Panc1 (cell line): Measurements from ENCODE around the gene CXCL16. TPM values are rescaled to one million over a fixed set of nuclear protein-coding genes. Genes with fewer than 3 reads are reported as not detected.

Experiments
- ATAC-seq: fragments of 200-7000 bp; cut with Tn5 transposase; 2 replicates; pipeline ENCODE4 v1.9.1; 2020; ENCODE audit warnings: mild to moderate bottlenecking, moderate library complexity
- BruUV-seq: library from RNA; stranded (reverse); fragments of 400-500 nt; replicated peaks from 2 replicates; lab custom pipeline; 2021; lab: Mats Ljungman, UMichigan
- CTCF ChIA-PET: fragments of 300-600 bp; sonication (Branson Sonifier 250); formaldehyde crosslinking; loops from one replicate; lab custom pipeline; 2022; ENCODE audit warnings: antibody characterized with exemption; lab: Charles Lee
- POLR2A ChIA-PET: fragments of 300-600 bp; sonication (Branson Sonifier 250); formaldehyde crosslinking; loops from one replicate; lab custom pipeline; 2022; ENCODE audit warnings: antibody characterized with exemption; lab: Charles Lee
- DNase-seq: peaks from one replicate; pipeline ENCODE4 v3.0.0-alpha.2; 2010; ENCODE audit warnings: low read depth, low spot score
- H3K27ac ChIP-seq: 2 replicates; pipeline ENCODE4 v1.5.1; 2011; ENCODE audit warnings: mild to moderate bottlenecking, low read length, inconsistent platforms
- H3K27me3 ChIP-seq: fragments of 200-500 bp; sonication (Bioruptor generic); 2 replicates; pipeline ENCODE4 v1.6.0; 2014; ENCODE audit warnings: low read length, inconsistent platforms; ENCODE audit not compliant: control insufficient read depth, insufficient read depth
- H3K36me3 ChIP-seq: fragments of 200-500 bp; sonication (Bioruptor generic); 2 replicates; pipeline ENCODE4 v1.5.1; 2014; ENCODE audit warnings: inconsistent platforms, mild to moderate bottlenecking, low read length, moderate library complexity; ENCODE audit not compliant: control insufficient read depth, insufficient read depth
- H3K4me1 ChIP-seq: 2 replicates; pipeline ENCODE4 v1.5.1; 2011; ENCODE audit warnings: inconsistent platforms, mild to moderate bottlenecking, low read length, moderate library complexity; ENCODE audit not compliant: control insufficient read depth, insufficient read depth
- H3K4me3 ChIP-seq, 2 experiments: 2 replicates each; pipeline ENCODE4 v1.5.1; 2011 to 2012; ENCODE audit warnings: low read depth in 2 of 2, low read length in 2 of 2, mild to moderate bottlenecking in 2 of 2, inconsistent platforms in 1 of 2, moderate library complexity in 1 of 2
- H3K9me3 ChIP-seq: fragments of 200-500 bp; sonication (Bioruptor generic); 2 replicates; pipeline ENCODE4 v1.5.1; 2014; ENCODE audit warnings: low read depth, mild to moderate bottlenecking, inconsistent platforms, low read length, moderate library complexity; ENCODE audit not compliant: control insufficient read depth, insufficient read depth
- POLR2AphosphoS5 ChIP-seq: IDR thresholded peaks from 2 replicates; pipeline ENCODE4 v1.6.1; 2012; ENCODE audit warnings: mild to moderate bottlenecking, low read depth, low read length, moderate library complexity
- SIN3A ChIP-seq: IDR thresholded peaks from 2 replicates; pipeline ENCODE4 v1.6.1; 2012; ENCODE audit warnings: low read depth, mild to moderate bottlenecking, low read length, moderate library complexity, borderline replicate concordance; ENCODE audit not compliant: insufficient read depth
- TCF7L2 ChIP-seq: IDR thresholded peaks from 2 replicates; pipeline ENCODE4 v1.6.1; 2011; ENCODE audit warnings: mild to moderate bottlenecking, low read depth, low read length, inconsistent platforms
- in situ Hi-C: cut with HindIII; loops from 2 replicates; pipeline ENCODE4 v1.10.0; 2016; ENCODE audit warnings: low sequenced_read_pairs, low pct_unique_long_range_greater_than_20kb
- intact Hi-C: fragments of 100-400 bp; cut with micrococcal nuclease; formaldehyde crosslinking; loops from one replicate; pipeline ENCODE4 v1.10.0; 2022; ENCODE audit not compliant: unreplicated experiment
- total RNA-seq: library from RNA; stranded (reverse); gene quantifications from one replicate; pipeline ENCODE4 v1.2.1, GENCODE V29; 2021; ENCODE audit not compliant: unreplicated experiment
- TF ChIP-seq, protein P1 (sequence below): fragments of 450-650 bp; IDR thresholded peaks from 2 replicates; pipeline ENCODE4 v1.5.1; 2017; ENCODE audit warnings: mild to moderate bottlenecking
- TF ChIP-seq, protein P2 (sequence below), 2 experiments: IDR thresholded peaks; 2 replicates each; pipeline ENCODE4 v1.6.1; 2011 to 2012; ENCODE audit warnings: low read depth in 2 of 2, control low read depth in 1 of 2, low read length in 1 of 2, mild to moderate bottlenecking in 1 of 2, moderate library complexity in 1 of 2; ENCODE audit not compliant: insufficient read depth in 1 of 2

Gene CXCL16
- total RNA-seq, 1 experiment from 2014 or later = 5.3 TPM

DNA sequence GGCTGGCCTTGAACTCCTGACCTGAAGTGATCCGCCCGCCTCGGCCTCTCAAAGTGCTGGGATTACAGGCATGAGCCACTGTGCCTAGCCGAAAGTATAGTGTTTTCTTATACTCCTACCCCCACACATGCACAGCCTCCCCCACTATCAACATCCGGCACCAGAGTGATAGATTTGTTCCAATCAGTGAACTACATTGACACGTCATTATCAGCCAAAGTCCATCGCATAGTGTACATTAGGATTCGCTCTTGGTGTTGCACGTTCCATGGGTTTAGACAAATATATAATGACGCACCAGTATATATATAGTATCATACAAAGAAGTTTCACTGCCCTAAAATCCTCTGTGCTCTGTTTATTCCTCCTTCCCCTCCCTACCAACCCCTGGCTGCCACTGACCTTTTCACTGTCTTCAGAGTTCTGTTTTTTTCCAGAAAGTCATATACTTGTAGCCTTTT is 20.1 kb upstream of the CXCL16 start:
- ChIA-PET POLR2A (no interaction called here), CTCF (no interaction called here)
- Histone ChIP-seq H3K9me3 (no peaks in the 10 kb centered on the region), H3K36me3 (no peaks in the 10 kb centered on the region), H3K4me1 (no peaks in the 10 kb centered on the region), H3K4me3 (no peak overlapping the region), H3K27ac (no peak overlapping the region), H3K27me3 (no peaks in the 10 kb centered on the region)
- BruUV-seq = no TSS peak
- TF ChIP-seq SIN3A (no peak), POLR2AphosphoS5 (no peak), TCF7L2 (no peak)
- TF ChIP-seq, protein P1, sequence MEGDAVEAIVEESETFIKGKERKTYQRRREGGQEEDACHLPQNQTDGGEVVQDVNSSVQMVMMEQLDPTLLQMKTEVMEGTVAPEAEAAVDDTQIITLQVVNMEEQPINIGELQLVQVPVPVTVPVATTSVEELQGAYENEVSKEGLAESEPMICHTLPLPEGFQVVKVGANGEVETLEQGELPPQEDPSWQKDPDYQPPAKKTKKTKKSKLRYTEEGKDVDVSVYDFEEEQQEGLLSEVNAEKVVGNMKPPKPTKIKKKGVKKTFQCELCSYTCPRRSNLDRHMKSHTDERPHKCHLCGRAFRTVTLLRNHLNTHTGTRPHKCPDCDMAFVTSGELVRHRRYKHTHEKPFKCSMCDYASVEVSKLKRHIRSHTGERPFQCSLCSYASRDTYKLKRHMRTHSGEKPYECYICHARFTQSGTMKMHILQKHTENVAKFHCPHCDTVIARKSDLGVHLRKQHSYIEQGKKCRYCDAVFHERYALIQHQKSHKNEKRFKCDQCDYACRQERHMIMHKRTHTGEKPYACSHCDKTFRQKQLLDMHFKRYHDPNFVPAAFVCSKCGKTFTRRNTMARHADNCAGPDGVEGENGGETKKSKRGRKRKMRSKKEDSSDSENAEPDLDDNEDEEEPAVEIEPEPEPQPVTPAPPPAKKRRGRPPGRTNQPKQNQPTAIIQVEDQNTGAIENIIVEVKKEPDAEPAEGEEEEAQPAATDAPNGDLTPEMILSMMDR = no peak
- TF ChIP-seq, protein P2, sequence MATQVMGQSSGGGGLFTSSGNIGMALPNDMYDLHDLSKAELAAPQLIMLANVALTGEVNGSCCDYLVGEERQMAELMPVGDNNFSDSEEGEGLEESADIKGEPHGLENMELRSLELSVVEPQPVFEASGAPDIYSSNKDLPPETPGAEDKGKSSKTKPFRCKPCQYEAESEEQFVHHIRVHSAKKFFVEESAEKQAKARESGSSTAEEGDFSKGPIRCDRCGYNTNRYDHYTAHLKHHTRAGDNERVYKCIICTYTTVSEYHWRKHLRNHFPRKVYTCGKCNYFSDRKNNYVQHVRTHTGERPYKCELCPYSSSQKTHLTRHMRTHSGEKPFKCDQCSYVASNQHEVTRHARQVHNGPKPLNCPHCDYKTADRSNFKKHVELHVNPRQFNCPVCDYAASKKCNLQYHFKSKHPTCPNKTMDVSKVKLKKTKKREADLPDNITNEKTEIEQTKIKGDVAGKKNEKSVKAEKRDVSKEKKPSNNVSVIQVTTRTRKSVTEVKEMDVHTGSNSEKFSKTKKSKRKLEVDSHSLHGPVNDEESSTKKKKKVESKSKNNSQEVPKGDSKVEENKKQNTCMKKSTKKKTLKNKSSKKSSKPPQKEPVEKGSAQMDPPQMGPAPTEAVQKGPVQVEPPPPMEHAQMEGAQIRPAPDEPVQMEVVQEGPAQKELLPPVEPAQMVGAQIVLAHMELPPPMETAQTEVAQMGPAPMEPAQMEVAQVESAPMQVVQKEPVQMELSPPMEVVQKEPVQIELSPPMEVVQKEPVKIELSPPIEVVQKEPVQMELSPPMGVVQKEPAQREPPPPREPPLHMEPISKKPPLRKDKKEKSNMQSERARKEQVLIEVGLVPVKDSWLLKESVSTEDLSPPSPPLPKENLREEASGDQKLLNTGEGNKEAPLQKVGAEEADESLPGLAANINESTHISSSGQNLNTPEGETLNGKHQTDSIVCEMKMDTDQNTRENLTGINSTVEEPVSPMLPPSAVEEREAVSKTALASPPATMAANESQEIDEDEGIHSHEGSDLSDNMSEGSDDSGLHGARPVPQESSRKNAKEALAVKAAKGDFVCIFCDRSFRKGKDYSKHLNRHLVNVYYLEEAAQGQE (IDR thresholded peaks at IDR 0.05; ENCODE audit: insufficient read depth in 1 of 2, low read depth in 2 of 2, low read length in 1 of 2) = no peak
- in situ Hi-C loops = no loop called here
- ATAC-seq = no peak
- intact Hi-C loops = no loop called here
- DNase-seq = no peak

DNA sequence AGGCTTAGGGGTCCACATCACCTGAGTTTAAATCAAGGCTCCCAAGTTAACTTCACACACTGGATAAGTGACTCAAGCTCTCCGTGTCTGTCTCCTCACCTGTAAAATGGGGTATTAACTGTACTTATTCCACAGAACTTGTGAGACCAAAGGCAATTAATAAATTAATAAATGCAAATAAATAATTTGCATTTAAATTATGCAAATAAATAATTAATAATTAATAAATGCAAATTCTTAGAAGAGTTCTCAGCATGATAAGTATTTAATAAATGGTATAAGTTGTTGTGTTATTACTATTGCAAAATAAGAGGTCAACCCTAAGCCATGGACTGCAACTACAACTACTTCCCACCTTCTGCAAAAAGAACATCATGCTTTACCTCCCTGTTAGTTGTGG is 13.7 kb upstream of the CXCL16 start:
- no peaks in the 10 kb centered on the region for H3K4me1 ChIP-seq
- no TSS peak for BruUV-seq
- CTCF ChIA-PET = interaction anchor here (0.7 kb wide), 1 partner anchor 277 kb away, joined by 3 read pairs; no protein-coding TSS in a partner anchor

DNA sequence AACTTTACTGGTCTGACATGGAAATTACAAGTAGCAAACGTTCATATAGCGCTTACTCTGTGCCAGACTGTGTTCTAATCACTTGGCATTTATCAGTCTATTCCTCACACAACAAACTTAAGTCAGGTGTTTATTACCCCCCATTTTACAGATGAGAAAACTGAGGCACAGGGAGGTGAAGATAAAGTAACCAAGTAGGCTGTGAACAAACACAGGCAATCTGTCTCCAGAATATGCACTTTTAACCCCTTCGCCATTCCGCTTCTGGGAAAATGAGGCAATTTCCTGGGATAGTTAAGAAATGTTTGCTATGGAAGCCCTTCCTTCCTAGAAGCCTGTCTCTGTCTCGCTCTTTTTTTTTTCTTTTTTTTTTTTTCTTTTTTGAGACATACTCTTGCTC is 12.2 kb upstream of the CXCL16 start:
- Histone ChIP-seq H3K4me1 (no peaks in the 10 kb centered on the region), H3K27ac (no peak overlapping the region), H3K4me3 (no peak overlapping the region), H3K36me3 (no peaks in the 10 kb centered on the region), H3K27me3 (peaks cover 2% of the 10 kb centered on the region), H3K9me3 (no peaks in the 10 kb centered on the region)
- POLR2A ChIA-PET = no interaction called here
- TF ChIP-seq, protein P2 (IDR thresholded peaks at IDR 0.05; ENCODE audit: insufficient read depth in 1 of 2, low read depth in 2 of 2, low read length in 1 of 2) = no peak
- TF ChIP-seq TCF7L2 = no peak
- TF ChIP-seq, protein P1 = no peak
- TF ChIP-seq SIN3A = no peak
- no peak for TF ChIP-seq POLR2AphosphoS5
- in situ Hi-C loops (no loop called here), intact Hi-C loops (no loop called here)
- no peak for DNase-seq
- CTCF ChIA-PET = interaction anchor here (0.6 kb wide), 1 partner anchor 185 kb away, joined by 4 read pairs; no protein-coding TSS in a partner anchor
- ATAC-seq = no peak
- no TSS peak for BruUV-seq

More for the DNA sequence above, 13.7 kb upstream of the CXCL16 start:
- intact Hi-C loops = no loop called here
- no peak overlapping the region for H3K4me3 ChIP-seq
- ATAC-seq (no peak), DNase-seq (no peak)
- TF ChIP-seq POLR2AphosphoS5 = no peak
- in situ Hi-C loops = no loop called here
- H3K36me3 ChIP-seq = no peaks in the 10 kb centered on the region
- H3K27me3 ChIP-seq = peaks cover 2% of the 10 kb centered on the region
- no peaks in the 10 kb centered on the region for H3K9me3 ChIP-seq
- POLR2A ChIA-PET = no interaction called here
- H3K27ac ChIP-seq = no peak overlapping the region
